Inflammatory macrophage treated with lipopolysaccharide for 1 hour (primary cell): ENCODE measurements around the gene HIVEP3.
A peak's percentile ranks its signal among the peaks of the same experiment; 100 is the strongest.

Experiments
- DNase-seq, 2 donors: peaks; one replicate each; pipeline ENCODE4 v3.0.0-alpha.2; 2020 to 2022

Gene HIVEP3

DNA sequence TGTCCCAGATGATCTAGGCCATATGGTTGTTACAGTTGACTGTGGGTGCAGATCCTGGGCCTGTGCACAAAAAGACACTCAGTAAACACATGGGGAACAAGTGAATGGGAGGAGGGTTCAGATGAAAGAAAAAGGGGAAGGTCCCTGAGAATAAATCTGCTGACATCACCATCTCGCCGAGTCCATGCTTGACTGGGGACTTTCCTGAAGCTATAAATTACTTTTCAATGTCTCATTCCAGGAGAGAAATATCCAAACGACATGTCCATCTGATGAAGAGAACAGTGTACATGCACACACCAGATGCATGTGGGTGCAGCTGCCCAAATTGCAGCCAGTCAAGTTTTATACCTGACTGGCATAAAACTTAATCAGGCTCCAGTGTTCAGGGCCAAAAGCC is 109.0 kb downstream of the HIVEP3 start:
- peak; percentile 55 to 64 for DNase-seq

DNA sequence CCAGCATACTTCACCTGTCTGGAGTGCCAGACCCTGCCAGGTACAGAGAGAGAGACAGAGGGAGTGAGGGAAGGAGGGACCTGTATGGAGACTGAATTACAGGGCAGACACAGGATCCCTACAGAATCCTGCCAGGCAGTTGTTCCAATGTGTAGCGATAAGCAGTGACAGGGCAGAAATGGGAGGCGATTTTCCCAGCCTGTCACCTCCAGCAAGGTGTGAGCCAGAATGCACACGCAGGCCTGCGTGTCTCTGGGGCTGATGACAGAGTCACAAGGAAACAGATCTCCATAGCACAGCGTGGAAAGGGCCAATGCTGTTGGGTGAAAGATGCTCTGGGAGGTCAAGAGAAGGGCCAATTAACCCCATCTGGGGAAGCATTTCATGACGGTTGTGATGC is 111.3 kb downstream of the HIVEP3 start:
- no peak for DNase-seq

DNA sequence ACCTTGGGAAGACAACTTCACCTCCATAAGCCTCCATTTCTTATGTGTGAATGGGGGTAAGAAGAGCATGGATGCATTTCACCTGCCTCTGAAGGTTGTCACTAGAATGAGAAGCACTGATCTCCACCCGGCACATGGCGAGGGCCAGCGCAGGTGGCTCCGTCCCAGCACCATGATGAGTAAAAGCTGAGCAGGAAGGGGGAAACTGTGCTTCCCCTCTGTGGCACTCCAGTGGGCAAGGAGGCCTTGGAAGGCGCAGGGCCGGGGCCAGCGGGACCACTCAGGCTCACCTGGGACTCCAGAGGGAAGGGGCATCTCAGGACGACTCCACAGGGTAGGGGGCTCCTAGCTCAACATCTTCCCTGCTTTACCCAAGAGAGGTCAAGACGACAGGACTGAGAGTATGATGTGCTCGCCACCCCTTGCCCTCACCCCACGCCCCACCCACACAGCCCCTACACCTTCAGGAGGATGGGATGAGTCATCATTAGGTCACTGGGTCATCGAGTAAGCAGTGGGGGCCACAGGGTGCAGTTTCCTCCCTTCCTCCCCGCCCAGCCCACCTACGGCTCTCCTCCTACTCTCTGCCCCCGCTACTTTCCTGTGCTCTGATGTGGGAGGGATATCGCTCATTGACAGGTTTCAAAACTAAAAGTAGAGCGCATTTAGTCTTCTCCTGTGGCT is 112.1 kb downstream of the HIVEP3 start:
- no peak for DNase-seq

DNA sequence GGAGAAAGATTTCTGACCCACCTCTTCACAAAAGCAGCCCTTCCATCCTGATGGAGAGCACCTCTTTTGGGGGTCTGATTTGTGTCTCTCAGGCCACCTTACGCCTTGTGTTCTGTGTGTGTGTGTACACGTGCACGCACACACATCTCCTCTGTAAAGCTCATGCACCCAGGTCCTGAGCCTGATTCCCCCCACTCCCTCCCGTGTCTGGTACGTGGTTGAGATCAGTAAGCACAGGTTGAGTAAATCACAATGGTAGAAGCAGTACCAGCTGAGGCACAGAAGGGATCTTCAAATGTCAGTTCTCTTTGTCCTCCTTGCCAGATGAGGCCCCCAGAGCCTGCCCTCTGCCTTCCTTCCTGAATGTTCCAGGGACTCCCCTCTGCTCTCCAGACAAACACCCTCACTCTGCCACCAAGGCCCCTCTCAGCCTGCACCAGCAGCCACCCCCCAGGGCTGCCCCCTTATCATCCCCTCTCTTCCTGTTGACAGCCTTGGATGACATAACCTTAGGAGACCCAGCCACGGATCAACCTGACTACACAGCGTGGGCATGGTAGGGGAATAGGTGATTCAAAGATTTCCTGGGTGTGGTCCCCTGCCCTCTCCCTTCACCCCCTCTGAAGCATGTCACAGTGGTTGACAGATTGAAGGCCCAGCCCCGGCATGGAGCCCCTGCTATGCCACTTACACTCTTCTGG is 112.8 kb downstream of the HIVEP3 start:
- DNase-seq: no peak

DNA sequence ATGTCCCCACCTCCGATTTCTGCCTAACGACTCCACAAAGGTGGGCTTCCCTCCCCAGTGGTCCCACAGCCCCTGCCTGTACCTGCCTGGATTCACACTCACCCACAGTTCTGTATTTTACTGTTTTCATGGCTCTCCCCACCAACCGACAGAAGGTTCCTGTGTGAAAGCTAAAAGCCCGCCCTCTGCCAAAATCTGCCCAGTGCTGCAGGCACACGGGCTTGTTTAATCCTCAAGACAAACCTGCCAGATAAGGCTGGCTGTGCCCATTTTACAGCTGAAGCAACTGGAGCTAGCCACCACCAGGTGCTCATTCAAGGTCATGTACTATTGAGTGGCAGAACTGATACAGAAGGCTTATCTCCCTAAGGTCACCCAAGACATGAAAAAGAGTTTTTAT is 114.5 kb downstream of the HIVEP3 start:
- DNase-seq: no peak

DNA sequence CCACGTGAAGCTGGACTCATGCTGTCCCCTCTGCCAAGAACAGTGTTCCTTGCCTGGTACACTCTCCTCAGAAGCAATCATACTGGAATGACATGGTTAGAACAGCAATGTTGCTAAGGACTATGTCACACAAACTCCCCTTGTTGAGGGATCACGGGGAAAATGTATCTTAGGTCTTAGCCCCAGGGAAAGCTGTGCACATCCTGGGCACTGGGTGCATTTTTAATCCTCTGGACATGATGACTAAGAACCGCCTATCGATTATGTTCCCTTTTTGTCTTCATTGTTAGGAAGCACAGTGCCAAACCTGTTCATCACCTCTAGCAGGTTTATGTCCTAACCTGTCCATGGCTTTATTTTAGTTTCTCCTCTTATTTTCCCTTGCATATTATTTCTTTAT is 115.1 kb downstream of the HIVEP3 start:
- DNase-seq: no peak

DNA sequence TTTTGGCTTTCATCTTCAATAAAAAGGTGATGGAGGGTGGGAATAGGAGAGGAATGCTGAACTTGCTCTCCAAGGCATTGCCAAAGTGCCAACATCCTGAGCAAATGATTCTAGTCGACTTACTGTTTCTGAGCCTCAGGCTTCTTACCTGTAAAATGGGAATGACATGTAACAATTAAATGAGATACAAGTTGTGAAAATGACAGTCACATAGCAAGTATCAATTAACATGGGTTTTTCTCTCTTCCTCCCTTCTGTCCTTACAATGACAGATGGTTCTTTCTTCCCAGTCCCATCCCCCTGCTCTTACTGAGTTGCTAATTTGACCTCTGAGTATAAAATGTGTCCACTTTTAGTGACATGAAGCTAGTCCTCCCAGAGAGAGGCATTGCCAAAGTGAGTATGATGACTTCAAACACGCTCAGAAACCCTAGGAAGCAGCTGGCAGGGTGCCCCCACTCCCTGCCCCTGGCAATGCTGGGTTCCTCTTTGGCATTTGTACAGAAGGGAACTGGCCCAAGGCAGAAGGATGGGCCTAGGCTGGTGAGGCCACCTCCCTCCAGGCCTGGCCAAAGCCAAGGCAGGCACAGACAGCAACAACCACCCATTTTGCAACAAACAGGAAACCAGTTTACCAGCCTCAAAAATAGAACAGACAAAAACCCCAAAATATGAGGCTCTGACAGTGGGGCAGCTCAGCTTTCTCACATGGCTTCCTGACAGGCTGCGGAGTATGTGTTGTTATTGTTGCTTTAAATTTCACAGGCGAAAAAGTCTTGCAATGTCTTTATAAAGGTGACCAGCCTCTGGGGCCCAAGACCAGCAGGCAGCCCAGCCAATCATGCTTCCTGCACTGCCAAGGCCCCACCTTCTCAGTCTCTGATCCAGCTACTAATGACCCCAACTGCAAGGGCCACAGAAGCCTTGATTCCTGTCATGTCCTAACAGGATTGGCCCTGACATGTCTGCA is 115.9 kb downstream of the HIVEP3 start:
- peak; percentile 77 to 86 for DNase-seq

DNA sequence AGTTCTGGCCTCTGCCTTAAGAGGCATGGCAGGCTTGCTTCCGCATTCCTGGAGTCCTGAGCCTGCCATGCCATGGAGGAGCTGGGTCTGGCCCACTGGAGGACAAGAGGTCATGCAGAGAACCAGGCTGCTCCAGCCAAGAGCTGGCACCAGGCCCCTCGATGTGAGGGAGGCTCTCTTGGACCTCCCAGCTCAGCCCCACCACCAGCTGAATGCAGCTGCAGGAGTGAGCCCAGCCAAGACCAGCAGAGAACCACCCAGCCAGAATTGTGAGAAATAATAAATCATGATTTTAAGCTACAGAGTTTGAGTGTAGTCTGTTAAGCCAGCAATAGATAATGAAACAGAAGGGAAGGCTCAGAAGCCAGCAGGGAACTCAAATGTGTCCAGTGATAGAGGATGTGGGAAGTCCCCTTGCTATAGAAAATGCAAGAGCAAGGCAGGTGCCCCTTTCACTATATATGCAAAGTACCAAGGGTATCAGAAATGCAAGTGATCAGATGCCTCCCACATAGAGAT is 118.4 kb downstream of the HIVEP3 start:
- DNase-seq: no peak

DNA sequence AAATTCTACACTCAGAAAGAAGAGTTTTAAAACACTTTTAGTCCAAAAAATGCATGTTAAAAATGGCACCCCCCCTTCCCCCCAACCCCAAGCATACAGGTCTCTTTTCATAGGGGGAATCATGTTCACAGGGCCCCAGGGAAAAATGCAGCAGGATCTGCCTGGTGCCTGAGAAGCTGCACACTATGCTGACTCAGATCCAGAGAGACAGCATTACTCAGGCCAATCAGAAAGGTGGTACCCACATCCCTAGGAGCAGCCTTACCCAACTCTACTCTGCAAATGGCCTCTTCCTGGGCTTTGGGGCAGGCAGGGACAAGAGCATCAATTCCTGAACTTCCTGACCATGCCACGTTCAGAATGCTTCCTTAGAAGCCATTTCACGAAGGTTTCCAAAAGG is 119.0 kb downstream of the HIVEP3 start:
- no peak for DNase-seq

DNA sequence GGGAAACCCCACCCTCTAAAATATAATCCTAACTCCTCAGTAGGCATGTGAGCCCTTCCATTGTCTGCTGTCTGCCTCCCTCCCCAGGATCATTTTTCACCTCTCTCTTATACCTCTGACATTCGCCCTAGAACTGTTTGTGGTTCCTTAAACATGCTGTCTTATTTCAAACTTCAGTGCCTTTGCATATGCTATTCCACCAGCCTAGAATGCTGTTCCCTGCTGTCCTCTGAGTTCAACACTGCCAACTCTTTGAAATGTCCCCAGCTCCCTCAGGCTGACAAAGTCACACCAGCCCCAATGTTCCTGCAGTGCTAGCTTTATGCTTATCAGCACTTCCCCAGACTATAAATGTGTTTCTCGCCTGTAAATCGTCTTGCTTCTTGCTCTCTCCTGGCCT is 119.5 kb downstream of the HIVEP3 start:
- DNase-seq: no peak

DNA sequence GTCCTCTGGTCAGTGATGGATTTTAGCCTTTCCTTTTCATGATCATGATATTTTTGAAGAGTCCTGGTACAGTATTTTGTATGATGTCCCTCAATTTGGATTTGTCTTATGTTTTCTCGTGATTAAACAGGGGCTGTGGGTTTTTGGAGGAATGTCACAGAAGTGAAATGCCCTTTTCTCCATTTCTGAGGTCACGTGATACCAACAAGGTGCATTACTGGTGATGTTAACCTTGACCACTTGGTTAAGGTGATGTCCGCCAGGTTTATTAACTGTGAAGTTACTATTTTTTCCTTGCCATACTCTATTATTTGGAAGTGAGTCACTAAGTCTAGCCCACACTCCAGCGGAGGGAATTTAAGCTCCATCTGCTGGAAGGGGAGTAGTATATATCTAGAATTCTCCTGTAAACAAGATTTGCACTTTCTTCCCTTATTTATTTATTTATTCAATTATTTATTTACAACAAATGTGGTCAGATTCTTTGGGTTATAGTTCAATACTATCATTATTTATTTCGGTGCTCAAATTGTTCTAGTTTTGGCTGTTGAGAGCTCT is 123.4 kb downstream of the HIVEP3 start:
- DNase-seq: peak; percentile 37 to 50

DNA sequence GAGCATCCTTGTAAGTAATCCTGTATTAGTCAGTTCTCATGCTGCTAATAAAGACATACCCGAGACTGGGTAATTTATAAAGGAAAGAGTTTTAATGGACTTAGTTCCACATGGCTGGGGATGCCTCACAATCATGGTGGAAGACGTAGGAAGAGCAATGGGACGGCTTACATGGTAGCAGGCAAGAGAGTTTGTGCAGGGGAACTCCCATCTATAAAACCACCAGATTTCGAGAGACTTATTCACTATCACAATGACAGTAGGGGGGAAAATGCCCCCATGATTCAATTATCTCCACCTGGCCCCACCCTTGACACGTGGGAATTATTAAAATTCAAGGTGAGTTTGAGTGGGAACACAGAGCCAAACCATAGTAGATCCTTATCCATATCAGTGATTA is 124.7 kb downstream of the HIVEP3 start:
- DNase-seq: no peak

DNA sequence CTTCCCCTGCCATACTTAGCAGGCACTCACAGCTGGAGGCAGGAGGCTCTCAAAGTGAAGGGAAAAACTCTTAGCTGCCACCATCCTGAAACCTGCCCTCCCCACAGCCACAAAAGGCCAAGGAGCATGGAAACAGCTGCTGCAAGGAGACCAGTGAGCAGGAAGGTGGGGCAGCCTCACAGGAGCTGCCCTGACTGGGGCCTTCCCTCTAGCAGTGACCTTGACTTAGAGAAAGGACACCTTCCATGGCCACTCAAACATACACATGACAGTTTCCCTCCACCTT is 126.3 kb downstream of the HIVEP3 start:
- DNase-seq: no peak

DNA sequence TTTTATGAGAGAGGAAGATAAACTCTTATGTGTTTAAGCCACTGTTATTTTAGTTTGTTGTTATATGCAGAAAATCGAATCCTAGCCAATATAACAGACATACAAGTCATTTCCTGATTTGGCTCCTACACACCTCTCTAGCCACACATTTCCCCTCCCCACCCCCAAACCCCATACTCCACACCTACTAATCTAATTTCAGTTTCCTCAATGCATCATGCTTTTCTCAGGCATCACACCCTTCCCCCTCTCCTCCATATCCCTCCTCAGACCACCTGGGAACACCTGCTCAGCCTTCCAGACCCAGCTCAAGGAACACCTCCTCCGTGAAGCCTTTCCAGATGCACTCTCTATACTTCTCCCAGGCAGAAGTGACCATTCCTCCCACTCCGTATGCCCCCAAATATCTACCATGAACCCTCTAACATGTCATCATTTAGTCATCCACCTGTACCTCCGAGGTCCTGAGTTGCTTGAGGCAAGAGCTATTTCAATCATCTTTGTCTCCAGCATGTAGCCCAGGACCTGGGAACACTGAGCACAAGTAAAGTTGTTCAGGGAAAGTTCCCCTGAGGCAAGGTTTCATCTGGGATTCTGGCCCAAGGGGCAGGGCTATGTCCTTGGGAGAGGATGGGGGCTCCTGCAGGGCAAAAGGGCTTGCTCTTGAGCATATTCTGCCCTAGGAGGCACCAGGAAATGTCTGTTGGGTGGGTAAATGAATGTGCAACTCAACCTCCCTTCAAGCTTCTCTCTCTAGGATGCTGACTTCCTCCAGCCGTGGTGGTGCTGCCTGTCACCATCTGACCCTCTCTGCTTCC is 126.8 kb downstream of the HIVEP3 start:
- DNase-seq: no peak

DNA sequence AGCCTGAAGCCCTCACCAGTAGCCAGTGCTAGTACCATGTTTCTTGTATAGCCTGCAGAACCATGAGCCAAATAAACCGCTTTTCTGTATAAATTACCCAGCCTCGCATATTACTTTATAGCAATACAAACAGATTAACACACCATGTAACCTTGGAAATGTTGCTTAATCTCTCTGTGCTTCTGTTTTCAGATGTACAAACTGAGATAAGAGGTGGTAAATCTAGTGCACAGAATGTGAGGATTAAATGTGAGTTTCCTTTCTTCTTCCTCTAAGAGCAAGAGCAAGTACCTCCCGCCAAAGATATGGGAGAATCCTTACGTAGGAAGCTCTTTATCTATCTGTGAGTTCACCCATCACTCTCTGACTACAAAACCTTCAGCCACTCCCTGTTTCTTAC is 128.4 kb downstream of the HIVEP3 start:
- DNase-seq: no peak

DNA sequence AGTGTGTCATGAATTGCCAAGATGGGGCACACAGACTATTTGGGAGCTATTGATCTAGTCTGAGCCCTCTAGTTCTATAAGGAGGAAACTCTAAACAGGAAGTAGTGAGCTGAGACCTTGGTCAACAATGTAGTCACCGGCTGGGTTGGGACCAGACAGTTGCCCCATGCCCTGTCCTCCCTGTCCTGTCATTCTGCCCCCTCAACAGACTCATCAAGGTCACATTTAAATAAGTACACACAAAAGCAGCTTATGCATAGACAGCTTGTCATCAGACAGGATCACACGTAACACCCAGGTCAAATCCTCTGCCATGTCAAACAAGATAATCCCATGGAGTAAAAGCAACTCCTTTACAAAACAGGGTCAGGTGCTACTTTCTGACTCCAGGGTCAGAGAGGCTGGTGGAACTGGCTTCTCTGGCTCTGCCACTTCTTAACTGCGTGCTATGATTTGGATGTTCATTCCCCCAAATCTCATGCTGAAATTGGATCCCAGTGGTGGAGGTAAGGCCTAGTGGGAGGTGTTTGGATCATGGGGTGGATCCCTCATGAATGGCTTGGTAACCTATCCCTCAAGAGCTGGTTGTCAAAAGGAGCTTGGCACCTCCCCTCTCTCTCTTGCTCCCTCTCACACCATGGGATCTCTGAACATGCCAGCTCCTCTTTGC is 128.9 kb downstream of the HIVEP3 start:
- peak; percentile 65 to 82 for DNase-seq

DNA sequence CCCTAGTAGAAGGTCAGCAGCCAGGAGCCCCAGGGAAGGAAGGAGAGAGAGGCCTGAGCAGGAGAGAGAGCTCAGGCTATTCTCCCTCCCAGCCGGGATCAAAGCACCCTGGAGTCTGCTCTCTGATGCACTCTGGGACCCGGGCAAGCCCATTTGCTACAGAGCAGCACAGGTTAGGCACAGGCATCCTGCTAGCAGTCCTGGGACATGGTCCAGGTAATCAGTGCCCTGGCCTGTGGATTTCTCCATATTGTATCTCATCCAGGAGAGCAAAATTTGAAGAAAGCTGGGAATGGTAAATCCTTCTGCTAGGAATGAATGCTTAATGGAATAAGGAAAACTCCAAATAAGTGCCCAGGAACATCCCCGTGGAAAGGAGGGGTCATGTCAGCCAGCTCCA is 130.3 kb downstream of the HIVEP3 start:
- DNase-seq: no peak

DNA sequence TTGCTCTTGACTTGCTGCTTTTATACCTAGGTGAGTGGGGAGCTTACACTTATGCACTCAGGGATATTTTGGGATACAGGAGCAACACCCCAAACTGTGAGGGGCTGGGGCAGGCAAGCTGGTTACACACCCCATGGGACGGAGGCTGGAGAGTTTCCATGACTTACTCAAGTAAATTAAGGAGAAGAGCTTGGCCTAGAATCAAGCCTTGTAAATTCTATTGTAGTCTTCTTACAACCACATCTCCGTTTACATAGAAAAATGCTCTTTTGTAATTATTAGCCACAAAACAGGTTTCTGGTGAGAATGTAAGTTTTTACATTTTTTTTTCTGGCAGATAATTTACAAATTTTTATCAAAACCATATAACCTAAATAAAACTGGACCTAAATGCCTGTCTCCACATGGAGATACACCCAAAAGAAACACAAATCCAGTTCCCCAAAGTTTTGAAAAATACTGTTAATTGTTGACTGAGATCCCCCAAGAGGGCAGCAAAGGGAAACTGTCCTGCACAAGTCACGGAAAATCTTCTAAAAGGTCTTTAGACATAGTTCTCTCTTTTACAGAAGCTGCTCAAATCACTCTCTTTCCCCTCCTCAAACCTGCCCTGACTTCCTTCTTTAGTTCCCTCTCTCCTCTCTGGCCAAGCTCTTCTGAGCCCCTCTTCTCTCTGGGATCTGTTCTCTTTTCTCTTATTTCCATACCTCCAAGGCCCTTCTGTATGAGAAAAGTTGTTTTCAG is 134.0 kb downstream of the HIVEP3 start:
- peak in 1 of 2 donors; percentile 35 for DNase-seq

DNA sequence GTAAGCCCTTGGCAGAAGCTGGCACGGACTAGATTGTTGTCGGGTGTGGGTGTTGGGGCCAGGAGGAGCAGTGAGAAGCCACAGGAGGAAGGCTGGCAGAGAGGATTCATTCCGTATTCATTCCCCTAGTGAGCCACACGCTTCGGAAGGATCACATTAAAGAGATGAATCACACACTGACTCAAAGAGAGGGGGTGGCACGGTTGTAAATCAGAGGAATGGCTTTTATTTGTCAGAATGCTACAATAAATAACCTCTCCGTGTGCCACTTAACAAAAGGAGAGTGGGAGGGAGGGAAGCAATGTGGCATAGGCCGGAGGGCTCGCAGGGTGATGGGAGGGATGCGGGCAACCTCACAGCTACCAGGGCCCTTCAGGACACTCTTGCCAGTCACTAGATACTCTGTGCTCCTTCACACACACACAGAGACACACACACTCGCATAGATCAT is 135.5 kb downstream of the HIVEP3 start:
- peak; percentile 70 to 79 for DNase-seq

DNA sequence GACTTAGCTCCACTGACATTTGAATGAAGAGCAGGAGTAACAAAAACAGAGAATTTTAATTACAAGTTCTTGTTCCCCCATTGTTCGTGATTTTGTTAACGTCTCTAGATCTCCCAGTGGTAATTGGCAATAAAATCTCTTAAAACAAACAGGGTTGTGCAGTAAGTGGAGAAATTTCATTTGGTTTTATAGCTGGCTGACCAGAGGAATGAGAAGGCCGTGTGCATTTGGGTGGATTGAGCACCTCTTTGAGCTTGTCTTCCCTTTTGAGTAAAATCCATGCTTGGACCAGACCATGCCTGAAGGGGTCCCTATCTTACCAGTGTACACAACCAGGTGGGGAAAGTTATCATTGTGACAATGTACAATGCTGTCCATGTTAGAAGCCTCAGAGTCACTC is 137.8 kb downstream of the HIVEP3 start:
- no peak for DNase-seq

DNA sequence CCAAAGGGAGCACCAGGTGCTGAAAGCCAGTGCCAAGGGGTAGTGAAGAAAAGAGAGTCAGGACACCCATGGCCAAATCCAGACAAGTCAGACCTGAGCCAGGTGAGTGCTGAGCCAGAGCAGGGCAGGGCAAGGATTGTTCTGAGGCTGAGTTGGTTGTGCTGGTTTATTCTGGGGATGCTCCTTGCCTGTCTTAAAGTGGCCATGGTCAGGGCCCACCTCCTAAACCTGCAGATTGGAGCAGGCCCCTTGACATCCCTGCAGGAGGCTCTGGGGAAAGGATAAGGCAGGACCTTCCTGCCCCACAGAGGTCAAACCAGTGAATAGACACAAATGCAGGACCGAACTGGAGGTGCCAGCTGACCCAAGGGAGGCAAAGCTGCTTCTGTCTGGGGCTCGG is 138.4 kb downstream of the HIVEP3 start:
- DNase-seq: no peak
